Stimulated activated CD8-positive, alpha-beta memory T cell treated with anti-CD3 and anti-CD28 coated beads, Interleukin-15, amount 100 ng/mL, for 4 hours (primary cell): ENCODE results near the gene KIAA1614.

Source experiments
- DNase-seq, 2 donors: peaks; one replicate each; pipeline ENCODE4 v3.0.0-alpha.2; 2020; ENCODE audit warnings: low read depth in 2 of 2

The KIAA1614 gene

GRCh38 chr1:180925471-180926051, 12.9 kb downstream of the KIAA1614 start:
- DNase-seq: no peak

DNA sequence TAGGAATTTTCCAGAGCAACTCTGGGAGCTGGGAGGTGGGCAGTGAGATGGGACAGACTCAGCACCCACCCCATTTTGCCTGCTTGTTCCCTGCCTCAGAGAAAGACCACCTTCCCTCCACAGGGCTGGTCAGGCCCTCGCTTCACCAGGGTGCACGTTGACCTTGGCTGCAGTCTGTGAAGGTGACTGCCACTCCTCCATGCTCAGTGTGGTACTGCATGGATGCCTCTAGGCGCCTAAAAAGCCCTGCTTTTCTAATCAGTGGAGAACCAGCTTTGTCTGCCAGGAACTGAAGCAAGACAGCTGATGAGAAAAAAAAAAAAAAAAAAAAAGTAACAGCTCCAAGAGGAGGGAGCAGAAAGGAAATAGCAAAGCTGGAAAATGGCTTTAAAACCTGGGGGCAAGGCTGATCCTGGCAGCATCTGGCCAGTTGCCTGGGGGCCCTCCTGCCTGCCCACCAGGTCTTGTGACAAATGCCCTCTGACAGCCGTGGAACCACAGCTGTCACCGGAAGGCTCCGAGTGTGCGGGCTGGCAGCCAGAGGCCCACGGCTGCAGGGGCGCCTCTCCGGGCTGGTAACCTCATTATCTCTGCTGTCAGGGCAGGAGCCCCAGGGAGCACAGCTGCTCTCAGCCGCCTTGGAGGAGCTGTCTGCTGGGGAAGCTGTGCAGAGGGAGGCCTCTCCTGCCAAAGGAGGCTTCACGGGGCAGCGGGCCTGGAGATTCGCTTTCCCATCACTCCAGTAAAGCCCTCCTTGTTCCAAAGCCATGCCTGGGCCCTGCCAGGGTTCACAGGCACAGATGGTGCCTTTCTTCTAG, 13.7 kb downstream of the KIAA1614 start:
- DNase-seq: no peak

DNA sequence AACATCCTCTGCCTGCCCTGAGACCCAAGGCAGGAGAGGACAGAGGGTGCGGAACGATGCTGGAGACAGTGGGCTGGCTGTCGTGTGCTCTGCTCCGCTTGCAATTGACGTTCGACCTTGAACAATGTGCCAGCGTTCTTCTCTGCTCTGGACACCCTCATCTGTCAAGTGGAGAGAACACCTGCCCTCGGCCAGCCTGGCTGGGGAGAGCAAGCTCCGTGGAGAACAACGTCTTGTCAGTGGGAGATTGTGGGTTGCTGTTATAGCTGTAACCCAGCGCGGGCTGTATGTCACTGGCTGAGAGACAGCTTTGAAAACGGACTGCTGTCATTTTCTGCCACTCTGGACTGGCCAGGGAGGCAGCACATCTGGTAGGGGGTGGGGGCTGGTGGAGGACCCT, 14.7 kb downstream of the KIAA1614 start:
- no peak for DNase-seq

GRCh38 chr1:180927841-180928240, 15.1 kb downstream of the KIAA1614 start:
- no peak for DNase-seq

DNA sequence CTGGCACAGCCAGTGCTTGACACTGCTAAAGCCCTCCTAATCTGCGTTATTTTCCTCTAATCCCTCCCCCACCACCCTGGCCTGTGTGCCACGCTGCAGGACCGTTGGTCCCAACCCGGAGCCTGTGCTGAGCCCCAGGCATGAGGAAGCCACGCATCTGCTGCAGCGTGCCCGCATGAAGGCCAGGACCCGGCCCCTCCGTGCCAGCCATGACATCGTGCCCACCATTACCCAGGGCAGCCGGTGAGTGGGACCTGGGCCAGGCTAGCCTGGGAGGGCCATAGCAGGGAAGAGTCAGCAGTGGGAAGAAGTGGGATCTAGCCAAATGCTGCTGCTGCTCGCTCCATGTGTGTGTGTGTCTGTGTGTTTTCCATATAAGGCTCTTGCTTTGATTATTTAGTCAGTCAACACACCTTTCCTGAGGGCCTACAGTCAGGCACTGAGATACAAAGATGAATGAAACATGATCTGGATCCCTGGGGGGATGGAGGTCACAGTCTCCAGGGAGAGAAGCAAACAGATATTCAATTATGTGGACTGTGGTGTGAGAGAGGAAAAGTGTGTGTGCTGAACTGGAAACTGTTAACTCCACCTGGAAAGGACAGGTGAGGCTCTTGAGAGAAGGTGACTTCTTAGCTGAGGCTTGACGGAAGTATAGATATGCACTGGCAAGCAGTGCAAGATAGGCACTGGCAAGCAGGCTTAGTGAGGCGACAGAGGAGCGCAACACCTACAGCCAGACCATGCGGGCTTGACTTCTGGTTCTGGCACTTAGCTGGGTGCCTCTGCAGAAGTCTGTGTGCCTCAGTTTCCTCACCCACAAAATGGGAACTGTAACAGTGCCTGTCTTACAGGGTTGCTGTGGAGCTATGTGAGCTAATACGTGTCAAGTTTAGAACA, 15.9 kb downstream of the KIAA1614 start:
- DNase-seq: no peak

DNA sequence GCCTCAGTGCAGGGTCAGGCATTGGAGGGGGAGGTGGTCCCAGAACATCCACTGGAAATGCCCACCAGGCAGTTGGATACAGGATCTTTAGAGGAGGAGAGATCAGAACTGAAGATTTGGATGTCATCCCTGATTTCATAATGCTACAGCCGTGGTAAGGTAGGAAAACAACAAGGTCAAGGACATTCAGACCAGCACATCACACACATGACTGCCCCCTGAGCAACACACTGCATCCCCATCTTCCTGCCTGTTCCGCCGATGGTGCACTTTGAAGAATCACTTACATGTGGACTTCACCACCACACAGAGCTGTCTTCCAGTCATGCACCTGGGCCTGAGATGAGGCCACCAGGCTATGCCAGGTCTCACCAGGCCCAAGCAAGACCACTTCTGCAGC, 16.7 kb downstream of the KIAA1614 start:
- DNase-seq: no peak

GRCh38 chr1:180930687-180931086, 18.0 kb downstream of the KIAA1614 start:
- DNase-seq: no peak

DNA sequence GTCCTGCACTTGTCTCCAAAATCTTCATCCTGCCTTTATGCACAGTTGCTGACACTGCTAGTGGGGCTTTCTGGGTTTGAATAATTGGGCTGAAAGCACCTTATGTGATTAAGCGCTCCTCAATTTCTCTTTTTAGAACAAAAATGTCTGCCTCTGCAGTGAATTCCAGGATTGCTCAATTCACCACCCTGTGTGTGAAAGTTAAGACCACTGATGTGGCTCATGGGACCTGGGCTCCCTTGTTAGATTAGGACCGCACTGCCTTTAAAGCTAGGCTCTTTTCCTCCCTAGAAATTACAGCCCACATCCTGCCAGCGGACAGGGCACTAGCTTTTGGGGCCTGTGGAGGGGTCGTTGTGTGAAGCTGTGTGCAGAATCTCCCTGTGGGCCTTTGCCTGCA, 18.8 kb downstream of the KIAA1614 start:
- no peak for DNase-seq

DNA sequence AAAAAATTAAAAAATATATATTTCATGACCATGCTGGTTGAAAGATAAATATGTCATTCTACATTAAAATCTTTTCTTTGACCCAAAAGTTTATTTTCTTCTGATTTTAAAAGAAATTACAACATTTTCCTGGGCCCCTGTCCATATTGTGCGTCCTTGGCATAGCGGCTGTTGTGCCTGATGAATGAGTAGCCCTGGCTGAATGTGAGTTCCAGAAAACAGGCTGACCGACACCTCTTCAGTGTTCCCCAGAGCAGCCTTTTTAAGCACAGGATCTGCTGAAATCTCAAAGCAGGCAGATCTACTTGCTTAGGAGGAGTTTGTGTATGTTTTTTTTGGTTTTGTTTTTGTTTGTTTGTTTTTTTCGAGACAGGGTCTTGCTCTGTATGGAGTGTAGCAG, 19.7 kb downstream of the KIAA1614 start:
- no peak for DNase-seq

DNA sequence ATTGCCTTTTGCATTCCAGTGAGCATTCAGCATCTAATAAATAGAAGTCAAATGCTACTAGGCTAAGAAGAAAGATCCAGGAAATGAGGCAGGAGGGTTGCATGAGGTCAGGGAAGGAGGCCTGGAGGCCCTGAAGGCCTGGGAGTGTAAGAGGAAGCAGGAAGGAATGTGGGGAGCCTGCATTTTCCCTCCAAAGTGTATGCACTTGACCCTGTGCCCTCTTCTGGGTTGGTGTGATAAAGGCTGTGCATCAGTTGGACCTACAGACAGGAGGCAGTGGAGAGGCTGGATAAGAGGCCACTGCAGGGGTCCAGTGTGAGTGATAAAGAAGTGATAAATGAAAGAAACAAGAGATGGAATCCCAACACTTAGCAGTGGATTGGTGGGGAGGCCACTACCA, 20.4 kb downstream of the KIAA1614 start:
- DNase-seq: no peak

GRCh38 chr1:180934563-180934962, 21.9 kb downstream of the KIAA1614 start:
- DNase-seq: no peak

- no peak for DNase-seq
Measured at GRCh38 chr1:180935326-180936109, 22.8 kb downstream of the KIAA1614 start.

GRCh38 chr1:180936110-180937011, 23.7 kb downstream of the KIAA1614 start:
- no peak for DNase-seq

DNA sequence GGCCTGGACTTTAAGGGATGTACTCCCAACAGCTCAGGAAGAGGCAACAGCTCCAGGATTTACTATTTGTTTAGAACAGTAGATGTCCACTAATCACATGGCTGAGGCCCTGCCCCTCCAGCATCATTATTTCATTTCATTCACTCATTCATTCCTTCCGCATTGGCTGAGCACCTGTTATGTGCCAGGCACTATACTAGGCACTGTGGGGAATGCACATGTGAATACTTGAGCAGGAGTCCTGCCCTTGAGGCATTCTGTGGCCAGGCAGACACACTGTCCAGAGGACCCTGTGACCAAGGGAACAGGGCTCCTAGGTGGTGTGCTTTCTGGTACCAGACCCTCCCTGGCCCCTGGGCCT, 24.3 kb downstream of the KIAA1614 start:
- no peak for DNase-seq

GRCh38 chr1:180937624-180938225, 25.0 kb downstream of the KIAA1614 start:
- DNase-seq: no peak

- DNase-seq: no peak
Measured at GRCh38 chr1:180939073-180939710, 26.5 kb downstream of the KIAA1614 start.

- no peak for DNase-seq
Measured at GRCh38 chr1:180939711-180940103, 27.0 kb downstream of the KIAA1614 start.

- DNase-seq: no peak
Measured at GRCh38 chr1:180940445-180940844, 27.7 kb downstream of the KIAA1614 start.

GRCh38 chr1:180941518-180942275, 29.0 kb downstream of the KIAA1614 start:
- DNase-seq: no peak
